ENCODE results near the gene ZNF776.

- TF ChIP-seq GATA3 (IDR thresholded peaks at IDR 0.05; ENCODE audit: low read depth, low read length) (no peak), GATA2 (IDR thresholded peaks at IDR 0.05; ENCODE audit: low read depth, low read length) (no peak)
Observed at GRCh38 chr19:57788114-57788692, 41.6 kb downstream of the ZNF776 start.

Measured in SH-SY5Y (cell line).